ENCODE results near the gene HAAO.

HAAO gene

DNA sequence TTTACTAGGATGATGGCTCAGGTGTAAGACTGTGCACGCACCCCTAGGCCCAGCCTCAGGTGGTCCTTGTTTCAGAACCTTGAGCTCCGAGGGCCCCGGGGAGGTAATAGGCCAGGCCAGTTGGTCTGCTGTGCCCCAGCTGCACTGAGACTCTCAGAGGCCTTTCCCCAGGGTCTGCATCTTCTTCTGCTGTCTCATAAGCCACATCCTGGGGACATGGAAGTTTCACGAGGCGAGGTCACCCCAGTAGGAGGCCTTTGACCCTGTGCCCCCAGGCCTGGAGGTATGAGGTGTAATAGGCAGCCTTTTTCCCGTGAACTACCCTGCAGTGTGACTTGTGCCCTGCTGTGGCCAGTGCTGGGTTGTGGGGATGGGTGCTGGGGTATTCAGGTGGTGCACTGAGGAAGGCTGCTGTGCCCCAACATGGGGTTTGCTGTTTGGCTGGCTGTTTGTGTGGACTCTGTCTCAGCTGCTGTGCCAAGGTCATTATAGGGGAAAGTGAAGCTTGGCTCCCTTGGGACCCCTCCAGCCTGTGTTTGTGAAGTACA is 35.3 kb downstream of the HAAO start:
- H3K9me3 Mint-ChIP-seq = no peaks in the 10 kb centered on the region
- peaks cover 26% of the 10 kb centered on the region for H3K36me3 Mint-ChIP-seq (ENCODE audit: low read depth)
- peaks cover 70% of the 10 kb centered on the region for H3K4me1 Mint-ChIP-seq
- H3K4me3 Mint-ChIP-seq = no peak overlapping the region
- peak overlapping the region in 2 of 3 experiments; percentile 41 to 44 for H3K27ac Mint-ChIP-seq
- TF ChIP-seq, protein P1, sequence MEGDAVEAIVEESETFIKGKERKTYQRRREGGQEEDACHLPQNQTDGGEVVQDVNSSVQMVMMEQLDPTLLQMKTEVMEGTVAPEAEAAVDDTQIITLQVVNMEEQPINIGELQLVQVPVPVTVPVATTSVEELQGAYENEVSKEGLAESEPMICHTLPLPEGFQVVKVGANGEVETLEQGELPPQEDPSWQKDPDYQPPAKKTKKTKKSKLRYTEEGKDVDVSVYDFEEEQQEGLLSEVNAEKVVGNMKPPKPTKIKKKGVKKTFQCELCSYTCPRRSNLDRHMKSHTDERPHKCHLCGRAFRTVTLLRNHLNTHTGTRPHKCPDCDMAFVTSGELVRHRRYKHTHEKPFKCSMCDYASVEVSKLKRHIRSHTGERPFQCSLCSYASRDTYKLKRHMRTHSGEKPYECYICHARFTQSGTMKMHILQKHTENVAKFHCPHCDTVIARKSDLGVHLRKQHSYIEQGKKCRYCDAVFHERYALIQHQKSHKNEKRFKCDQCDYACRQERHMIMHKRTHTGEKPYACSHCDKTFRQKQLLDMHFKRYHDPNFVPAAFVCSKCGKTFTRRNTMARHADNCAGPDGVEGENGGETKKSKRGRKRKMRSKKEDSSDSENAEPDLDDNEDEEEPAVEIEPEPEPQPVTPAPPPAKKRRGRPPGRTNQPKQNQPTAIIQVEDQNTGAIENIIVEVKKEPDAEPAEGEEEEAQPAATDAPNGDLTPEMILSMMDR (IDR thresholded peaks at IDR 0.05; ENCODE audit: unreplicated experiment in 3 of 3) = no peak
- no peaks in the 10 kb centered on the region for H3K27me3 Mint-ChIP-seq (ENCODE audit: low read depth)

DNA sequence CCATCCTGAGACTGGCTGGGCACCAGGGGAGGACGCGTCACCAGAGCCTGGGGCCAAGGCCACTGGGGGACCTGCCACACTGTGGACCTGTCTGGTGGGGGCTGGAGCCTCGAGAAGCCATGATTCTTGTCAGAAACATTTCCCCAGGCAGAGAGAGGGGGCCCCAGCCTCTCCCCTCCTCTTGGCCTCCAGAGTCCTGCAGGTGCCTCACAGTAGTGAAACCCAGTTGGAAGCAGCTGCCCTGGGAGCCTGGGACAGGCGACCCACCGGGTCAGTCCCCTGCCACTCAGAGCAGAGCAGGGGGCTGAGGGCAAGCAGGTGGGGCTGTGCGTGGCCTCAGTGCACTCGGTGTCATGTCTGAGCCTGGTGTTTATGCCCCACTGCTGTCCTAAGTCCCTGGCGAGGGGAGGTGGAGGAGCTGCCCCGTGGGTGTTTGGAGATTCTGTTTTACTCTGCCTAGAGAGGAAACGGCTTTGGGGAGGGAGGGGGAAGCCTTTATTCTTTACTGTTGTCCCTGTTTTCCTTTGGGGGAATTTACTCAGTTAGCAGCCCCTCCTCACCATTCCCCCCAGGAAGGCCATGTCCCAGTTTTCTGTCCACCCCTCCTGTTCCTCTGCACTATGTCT is 36.1 kb downstream of the HAAO start:
- Mint-ChIP-seq H3K4me3 (peak overlapping the region in 1 of 3 experiments; percentile 40), H3K27me3 (ENCODE audit: low read depth) (no peaks in the 10 kb centered on the region), H3K27ac (peak overlapping the region; percentile 41 to 56 (median 44))

DNA sequence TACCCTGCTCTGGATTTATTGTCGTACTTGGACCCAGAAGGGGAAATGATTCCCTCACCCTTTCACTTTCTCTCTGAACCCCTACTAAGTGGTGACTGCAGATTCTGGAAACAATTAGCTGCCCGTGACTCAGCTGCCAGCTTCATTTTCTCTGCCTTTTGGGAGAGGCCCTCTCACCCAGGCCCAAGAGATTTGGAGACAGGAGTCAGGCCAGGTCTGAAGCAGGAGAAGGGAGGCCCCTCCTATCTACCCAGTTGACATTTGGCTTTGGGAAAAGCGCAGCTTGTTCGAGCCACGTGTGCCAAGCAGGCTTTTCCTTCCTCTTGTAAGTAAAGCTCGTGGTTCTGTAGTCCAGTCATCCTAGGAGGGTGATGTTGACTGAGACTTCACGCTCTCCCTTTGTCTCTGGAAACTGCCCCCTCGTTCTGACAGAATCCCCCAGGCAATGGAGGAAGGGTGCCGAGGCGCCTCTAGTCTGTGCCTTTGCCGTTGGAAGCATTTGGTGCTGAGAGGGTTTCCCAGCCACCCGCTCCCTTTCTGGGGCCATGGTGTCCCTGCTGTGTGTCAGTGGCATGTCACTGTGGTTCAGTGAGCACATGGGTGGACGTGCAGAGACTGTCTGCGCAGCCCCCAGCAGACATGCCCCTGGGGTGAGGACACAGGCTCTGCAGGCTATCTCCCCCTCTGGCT is 37.0 kb downstream of the HAAO start:
- TF ChIP-seq, protein P1 (IDR thresholded peaks at IDR 0.05; ENCODE audit: unreplicated experiment in 3 of 3) = no peak

More for the DNA sequence above, 36.1 kb downstream of the HAAO start:
- Mint-ChIP-seq H3K9me3 (no peaks in the 10 kb centered on the region), H3K36me3 (ENCODE audit: low read depth) (peaks cover 27% of the 10 kb centered on the region), H3K4me1 (peaks cover 76% of the 10 kb centered on the region)
- TF ChIP-seq, protein P1 (IDR thresholded peaks at IDR 0.05; ENCODE audit: unreplicated experiment in 3 of 3) = no peak

DNA sequence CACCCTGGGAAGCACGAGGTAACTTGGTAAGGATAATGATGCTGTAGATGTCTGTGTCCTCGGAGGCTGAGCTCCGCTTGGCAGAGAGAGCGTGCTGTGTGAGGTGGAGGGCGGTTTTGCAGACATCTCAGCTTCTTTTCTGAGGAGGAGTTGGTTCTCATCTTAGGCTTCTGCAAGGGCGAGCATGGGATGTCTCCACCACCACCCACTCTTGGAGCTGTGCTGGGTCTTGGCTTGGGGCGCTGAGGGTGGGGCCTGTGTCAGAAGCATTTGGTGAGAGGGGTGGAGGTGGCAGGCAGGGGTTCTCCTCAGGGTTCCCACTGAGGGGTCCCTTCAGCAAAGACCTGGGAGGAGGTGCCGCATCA is 37.6 kb downstream of the HAAO start:
- Mint-ChIP-seq H3K4me1 (peaks cover 73% of the 10 kb centered on the region), H3K9me3 (no peaks in the 10 kb centered on the region), H3K27ac (peak overlapping the region; percentile 79 to 86 (median 79)), H3K27me3 (ENCODE audit: low read depth) (no peaks in the 10 kb centered on the region), H3K4me3 (peak overlapping the region in 2 of 3 experiments; percentile 27 to 70), H3K36me3 (ENCODE audit: low read depth) (peaks cover 29% of the 10 kb centered on the region)
- TF ChIP-seq, protein P1 (IDR thresholded peaks at IDR 0.05; ENCODE audit: unreplicated experiment in 3 of 3) = no peak

More for the DNA sequence above, 37.0 kb downstream of the HAAO start:
- H3K4me3 Mint-ChIP-seq = no peak overlapping the region
- H3K27me3 Mint-ChIP-seq (ENCODE audit: low read depth) = no peaks in the 10 kb centered on the region
- peaks cover 78% of the 10 kb centered on the region for H3K4me1 Mint-ChIP-seq
- peaks cover 31% of the 10 kb centered on the region for H3K36me3 Mint-ChIP-seq (ENCODE audit: low read depth)
- H3K9me3 Mint-ChIP-seq = no peaks in the 10 kb centered on the region
- peak overlapping the region in 1 of 3 experiments; percentile 79 for H3K27ac Mint-ChIP-seq

DNA sequence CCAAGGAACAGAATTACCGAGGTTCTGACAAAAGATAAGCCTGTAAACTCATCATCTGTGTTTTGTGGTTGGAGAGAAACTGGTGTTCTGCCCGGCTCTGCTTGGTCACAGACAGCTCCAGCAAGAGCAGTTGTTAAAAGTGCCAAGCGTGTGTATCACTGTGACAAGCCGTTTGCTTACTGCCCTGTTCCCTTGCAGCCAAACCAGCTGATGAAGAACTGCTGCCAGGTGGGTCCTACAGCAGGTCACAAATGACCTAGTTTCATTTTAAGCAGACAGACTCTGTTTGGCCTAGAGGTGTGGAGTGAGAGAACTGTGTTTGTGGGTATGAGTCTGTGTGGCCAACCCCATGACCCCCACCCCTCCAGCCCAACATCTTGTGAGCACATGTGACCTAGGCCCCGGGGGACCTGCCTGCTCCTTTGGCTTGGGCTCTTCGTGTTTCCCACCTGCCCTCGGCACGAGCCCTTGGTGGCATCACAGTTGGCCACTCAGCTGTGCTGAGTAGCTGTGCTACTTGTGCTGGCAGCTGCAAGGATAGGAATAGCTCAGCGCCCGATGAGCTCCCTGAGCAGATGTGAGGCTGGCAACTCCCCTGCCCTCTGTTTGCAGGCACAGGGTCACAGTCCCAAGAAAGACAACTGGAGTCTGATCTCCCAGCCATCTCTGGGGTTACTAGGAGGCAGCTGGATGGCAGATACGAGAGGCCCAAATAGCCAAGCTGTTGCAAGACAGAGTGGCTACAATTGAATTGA is 38.2 kb downstream of the HAAO start:
- Mint-ChIP-seq H3K9me3 (no peaks in the 10 kb centered on the region), H3K4me3 (peak overlapping the region in 2 of 3 experiments; percentile 27 to 70), H3K27me3 (ENCODE audit: low read depth) (no peaks in the 10 kb centered on the region), H3K27ac (peak overlapping the region; percentile 79 to 86 (median 79)), H3K4me1 (peaks cover 70% of the 10 kb centered on the region), H3K36me3 (ENCODE audit: low read depth) (peaks cover 27% of the 10 kb centered on the region)
- TF ChIP-seq, protein P1 (IDR thresholded peaks at IDR 0.05; ENCODE audit: unreplicated experiment in 3 of 3) = no peak

Data from nephron (organoid).